AG20443 (cell line): ENCODE measurements around the gene TJP3.

Experiments
- DNase-seq: peaks from one replicate; pipeline ENCODE4 v3.0.0; 2012; ENCODE audit warnings: low spot score, mixed read lengths

The TJP3 gene

GRCh38 chr19:3670796-3671679, 37.1 kb upstream of the TJP3 start:
- DNase-seq = peak; percentile 90

- no peak for DNase-seq
These were observed 36.3 kb upstream of the TJP3 start for GRCh38 chr19:3671680-3672574.

DNA sequence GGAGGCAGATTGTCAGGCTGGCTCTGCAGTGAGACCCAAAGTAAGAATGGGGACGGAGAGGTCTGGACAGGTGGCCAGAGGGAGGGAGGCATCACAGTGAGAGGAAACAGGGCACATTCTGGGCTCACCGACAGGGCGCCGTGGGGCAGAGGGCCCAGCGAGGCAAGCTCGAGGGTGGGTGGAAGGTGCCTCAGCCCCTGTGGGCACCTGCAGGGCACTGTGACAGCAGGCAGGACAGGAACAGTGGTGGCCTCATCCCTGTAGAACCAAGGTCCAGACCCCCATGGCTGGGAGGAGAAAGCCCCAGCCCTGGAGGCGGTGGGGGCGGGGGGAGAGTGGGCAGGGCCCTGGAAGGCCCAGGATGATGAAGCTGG, 35.6 kb upstream of the TJP3 start:
- DNase-seq = no peak

GRCh38 chr19:3672993-3673392, 35.2 kb upstream of the TJP3 start:
- DNase-seq = no peak

DNA sequence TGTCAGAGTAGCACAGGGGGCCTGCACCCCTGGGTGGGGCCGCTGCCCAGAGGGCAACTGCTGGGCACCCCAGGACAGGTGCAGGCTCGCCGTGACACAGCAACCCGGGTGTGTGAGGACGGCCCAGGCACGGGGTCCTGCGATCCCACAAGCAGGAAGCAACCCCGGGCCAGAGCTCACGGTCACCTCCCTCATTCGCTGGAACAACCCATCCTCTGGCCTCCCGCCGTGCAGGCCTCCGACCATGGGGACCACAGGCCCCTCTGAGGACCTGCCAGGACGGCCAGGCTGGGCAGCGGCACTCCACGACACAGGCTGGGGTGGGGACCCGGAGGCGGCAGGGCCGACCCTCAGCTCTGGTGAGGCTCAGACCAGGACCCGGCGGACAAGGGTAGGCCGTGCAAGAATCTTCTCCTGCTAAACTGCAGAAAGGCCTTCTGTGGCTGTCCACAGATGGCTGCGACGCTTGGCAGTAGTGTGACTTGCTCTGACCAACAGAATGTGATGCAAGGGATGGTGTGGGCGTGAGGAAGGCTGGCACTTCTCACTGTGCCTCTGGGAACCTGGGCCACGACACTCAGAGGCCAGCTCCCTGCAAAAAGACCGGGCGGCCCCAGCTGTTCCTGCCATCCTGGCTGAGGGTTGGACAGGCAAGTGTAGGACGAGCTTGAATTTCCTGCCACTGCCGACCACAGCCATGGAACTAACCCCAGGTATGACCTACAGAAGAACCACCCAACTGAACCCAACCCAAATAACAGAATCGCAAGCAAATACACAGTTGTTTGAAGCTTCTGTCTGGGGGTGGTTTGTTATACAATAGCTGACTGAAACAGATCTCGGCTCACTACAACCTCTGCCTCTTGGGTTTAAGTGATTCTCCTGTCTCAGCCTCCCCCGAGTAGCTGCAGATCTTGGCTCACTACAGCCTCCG, 34.4 kb upstream of the TJP3 start:
- DNase-seq = no peak

DNA sequence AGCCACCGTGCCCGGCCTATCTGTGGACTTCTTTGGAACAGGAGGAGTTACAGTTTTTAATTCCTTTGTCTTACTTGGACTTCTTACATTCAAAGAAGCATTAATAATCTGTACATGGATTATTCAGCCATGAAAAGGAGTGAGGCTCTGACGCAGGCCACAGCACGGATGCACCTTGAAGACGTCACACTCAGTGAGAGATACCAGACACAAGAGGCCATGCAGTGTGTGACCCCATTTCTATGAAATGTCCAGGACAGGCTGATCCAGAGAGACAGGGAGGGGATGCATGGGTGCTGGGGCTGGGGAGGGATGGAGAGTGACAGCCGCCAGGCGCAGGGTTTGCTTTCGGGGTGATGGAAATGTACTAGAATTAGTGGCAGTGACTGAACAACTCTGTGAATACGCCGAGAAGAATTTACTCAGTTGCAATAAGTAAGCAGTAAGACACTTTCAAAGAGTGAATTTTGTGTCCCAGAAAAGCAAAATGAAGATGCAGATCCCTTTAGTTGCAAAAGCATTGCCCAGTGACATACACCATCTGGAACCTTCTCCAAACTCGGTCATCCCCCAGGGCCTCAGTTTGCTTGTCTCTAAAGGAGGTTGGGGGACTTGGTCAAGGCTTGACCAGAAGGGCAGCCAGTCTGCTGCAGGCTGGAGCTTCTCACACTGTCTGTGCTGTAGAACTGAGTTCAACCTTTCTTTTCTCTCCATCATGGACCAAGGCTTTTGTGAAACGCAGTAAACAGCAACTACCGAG, 33.2 kb upstream of the TJP3 start:
- no peak for DNase-seq

- no peak for DNase-seq
These were observed 30.0 kb upstream of the TJP3 start for GRCh38 chr19:3678188-3678587.

GRCh38 chr19:3679138-3679537, 29.0 kb upstream of the TJP3 start:
- no peak for DNase-seq

GRCh38 chr19:3679581-3679980, 28.6 kb upstream of the TJP3 start:
- no peak for DNase-seq

DNA sequence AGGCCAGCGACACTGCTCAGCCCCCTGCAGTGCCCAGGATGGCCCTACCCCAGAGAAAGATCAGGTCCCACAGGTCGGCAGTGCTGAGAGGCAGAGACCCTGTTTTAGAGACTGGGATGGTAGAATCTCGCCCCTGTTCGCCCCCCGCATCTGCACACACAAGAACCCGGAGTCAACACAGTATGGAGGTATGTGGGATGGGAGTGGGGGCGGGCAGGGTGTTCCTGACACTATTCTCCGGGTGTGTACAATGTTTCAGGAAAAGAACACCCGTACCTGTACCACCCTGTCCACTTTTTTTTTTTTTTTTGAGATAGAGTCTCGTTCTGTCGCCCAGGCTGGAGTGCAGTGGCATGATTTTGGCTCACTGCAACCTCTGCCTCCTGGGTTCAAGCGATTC, 27.2 kb upstream of the TJP3 start:
- no peak for DNase-seq

- no peak for DNase-seq
These were observed 25.9 kb upstream of the TJP3 start for GRCh38 chr19:3682286-3682685.

DNA sequence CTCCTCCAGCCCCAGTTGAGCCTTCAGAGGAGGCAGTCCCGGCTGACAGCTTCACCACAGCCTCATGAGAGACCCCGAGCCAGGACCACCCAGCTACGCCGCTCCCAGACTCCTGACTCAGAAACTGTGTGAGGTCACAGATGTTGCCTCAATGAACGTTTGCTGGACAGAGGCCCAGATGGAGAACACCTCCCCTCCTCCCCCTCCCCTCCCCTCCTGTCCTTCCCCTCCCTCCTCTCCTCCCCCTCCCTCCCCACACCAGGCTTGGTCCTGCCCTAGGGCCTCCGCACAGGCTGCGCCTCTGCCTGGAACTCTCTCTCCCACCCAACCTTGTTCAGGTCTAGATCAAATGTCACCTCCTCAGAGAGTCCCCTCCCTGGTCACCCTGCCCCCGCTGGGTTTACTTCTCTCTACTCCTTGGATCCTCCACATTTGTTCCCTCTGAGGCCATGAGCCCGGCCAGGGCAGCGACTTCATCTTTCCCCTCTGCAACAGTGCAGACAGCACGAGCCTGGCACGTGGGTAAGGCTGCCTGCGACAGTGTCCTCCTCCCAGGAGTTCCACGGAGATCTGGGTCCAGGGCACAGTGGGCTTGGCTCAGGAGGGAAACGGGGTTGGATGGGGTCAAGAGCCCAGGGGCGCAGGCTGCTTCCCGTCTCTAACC, 25.3 kb upstream of the TJP3 start:
- DNase-seq = no peak

DNA sequence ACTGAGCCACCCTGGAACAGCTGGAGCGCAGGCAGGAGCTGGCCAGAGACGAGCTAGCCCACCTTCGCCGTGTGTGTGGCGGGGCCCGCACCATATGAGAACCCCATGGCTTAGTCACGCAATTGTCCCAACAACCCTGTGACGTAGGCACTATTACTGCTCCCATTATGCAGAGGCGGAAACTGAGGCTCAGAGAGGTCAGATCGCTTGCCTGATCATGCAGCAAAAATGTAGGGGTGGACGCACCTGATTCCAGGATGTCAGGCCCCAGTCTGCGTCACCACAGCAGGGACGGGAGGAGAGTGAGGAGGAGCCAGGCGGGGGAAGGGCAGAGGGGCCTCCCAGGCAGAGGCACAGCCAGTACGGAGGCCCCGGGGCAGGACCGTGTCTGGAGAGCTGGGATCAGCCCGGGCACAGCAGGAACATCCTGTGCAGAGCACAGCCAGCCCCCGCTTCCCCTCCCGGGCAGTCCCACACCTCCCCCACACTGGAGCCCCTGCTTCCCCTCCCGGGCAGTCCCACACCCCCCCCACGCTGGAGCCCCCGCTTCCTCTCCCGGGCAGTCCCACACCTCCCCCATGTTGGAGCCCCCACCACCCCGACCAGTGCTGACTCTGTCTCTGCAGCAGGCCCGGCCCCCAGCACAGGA, 24.7 kb upstream of the TJP3 start:
- no peak for DNase-seq

GRCh38 chr19:3684054-3684816, 23.9 kb upstream of the TJP3 start:
- no peak for DNase-seq

- DNase-seq = no peak
These were observed 23.3 kb upstream of the TJP3 start for GRCh38 chr19:3684817-3685410.

DNA sequence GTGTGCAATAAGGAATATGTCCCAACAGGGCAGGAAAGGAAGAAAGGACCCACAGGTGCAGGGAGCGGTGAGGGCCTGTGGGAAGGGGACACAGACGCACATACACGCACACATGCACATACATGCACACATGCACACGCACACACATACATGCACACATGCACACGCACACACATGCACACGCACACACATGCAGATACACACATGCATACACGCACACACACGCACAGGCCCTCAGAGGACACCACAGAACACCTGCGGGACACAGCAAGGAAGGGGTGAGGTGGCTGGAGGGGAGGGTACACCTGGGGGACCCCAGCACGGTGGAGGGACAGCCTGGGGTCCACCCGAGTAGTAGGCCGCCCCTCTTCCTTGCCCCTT, 20.8 kb upstream of the TJP3 start:
- no peak for DNase-seq

DNA sequence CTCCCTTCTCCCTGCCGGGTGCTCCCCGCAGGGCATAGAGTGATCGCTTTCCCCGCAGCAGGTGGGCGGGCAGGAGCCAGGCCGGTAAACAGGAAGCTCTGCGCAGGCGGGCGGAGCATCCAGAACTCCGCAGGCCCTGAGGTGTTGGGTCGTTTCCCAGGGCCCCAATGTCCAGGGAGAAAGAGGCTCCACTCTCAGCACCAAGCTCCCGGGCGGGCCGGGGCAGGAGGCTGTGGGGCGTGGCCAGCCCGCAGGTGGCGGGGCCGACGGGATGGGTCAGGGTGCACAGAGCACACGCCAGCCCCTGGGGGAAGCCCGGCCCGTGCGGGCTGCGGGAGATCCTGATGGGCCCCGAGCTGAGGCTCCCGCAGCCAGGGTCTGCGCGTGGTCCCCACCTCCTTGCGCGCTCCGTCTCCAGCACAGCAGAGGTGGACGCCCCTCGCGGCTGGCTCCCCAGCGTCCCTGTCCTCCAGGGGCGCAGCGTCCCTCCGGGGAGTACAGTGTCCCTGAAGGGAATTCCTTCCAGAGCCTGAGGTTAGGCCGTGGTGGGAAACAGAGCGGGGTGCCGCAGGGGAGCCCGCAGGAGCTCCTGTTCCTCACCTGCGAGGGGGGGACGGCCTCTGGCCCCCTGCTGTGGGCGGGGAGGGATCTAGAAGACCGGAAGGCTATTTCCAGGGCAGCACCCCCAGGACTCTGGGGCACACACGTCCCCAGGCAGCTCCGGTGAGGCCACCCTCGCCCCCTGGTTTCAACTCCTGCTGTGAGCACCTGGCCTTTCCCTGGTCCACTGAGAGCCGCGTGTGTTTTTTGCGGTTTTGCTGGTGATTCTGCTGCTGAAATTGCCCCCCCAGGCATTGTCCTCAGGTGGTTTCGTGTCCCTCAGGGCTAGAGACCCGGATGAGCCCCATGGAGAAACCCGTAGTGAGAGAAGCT, 20.1 kb upstream of the TJP3 start:
- no peak for DNase-seq
